Measurements from ENCODE around the gene PSRC1.
"Not testable (repeated sequence)": the region's sequence is repeated elsewhere in the genome, so short reads cannot be mapped to it uniquely, and the experiment has no call there.

The PSRC1 gene

GRCh38 chr1:109282952-109283747 is at the start of gene PSRC1:
PSRC1 (minus strand) TSS chr1:109283145.
- DNase-seq, result peak; percentile 85

- DNase-seq, result no peak
Measured at GRCh38 chr1:109331113-109331512, 48.2 kb upstream of the PSRC1 start.

GRCh38 chr1:109327285-109327684 is 44.3 kb upstream of the PSRC1 start:
- no peak for DNase-seq

GRCh38 chr1:109322974-109323373 is 40.0 kb upstream of the PSRC1 start:
- no peak for DNase-seq

- DNase-seq, result no peak
Measured at GRCh38 chr1:109319114-109319513, 36.2 kb upstream of the PSRC1 start.

- DNase-seq, result no peak
Measured at GRCh38 chr1:109316506-109316905, 33.6 kb upstream of the PSRC1 start.

- DNase-seq, result no peak
Measured at GRCh38 chr1:109315288-109315687, 32.3 kb upstream of the PSRC1 start.

- DNase-seq, result no peak
Measured at GRCh38 chr1:109314795-109315194, 31.9 kb upstream of the PSRC1 start.

GRCh38 chr1:109312978-109313775 is 30.2 kb upstream of the PSRC1 start:
- no peak for DNase-seq

- no peak for DNase-seq
Measured at GRCh38 chr1:109312246-109312645, 29.3 kb upstream of the PSRC1 start.

- DNase-seq, result no peak
Measured at GRCh38 chr1:109309347-109309746, 26.4 kb upstream of the PSRC1 start.

GRCh38 chr1:109307274-109308021 is 24.5 kb upstream of the PSRC1 start:
- peak; percentile 24 for DNase-seq

GRCh38 chr1:109306832-109307273 is 23.9 kb upstream of the PSRC1 start, which contains the start of gene MYBPHL:
MYBPHL (minus strand) TSS chr1:109307011; CDS start chr1:109306991, 20 bp downstream.
- DNase-seq, result no peak

- DNase-seq, result not testable (repeated sequence)
Measured at GRCh38 chr1:109305991-109306390, 23.0 kb upstream of the PSRC1 start.

- no peak for DNase-seq
Measured at GRCh38 chr1:109304226-109304920, 21.4 kb upstream of the PSRC1 start.

- DNase-seq, result no peak
Measured at GRCh38 chr1:109301874-109302273, 18.9 kb upstream of the PSRC1 start.

GRCh38 chr1:109300650-109301151 is 17.8 kb upstream of the PSRC1 start:
- DNase-seq, result no peak

GRCh38 chr1:109299558-109300343 is 16.8 kb upstream of the PSRC1 start:
- no peak for DNase-seq

GRCh38 chr1:109298666-109299557 is 16.0 kb upstream of the PSRC1 start:
- DNase-seq, result no peak

GRCh38 chr1:109296782-109297181 is 13.8 kb upstream of the PSRC1 start:
- DNase-seq, result no peak

Data from CD4-positive, alpha-beta T cell treated with Interleukin-15 for 1 hour (primary cell).